Lung (tissue), 12 donors: ENCODE data around the gene OPA1. TPM values are rescaled to one million over a fixed set of nuclear protein-coding genes. Genes with fewer than 3 reads are reported as not detected.

ENCODE experiments used
- ATAC-seq: fragments of 200-7000 bp; cut with Tn5 transposase; one replicate; pipeline ENCODE4 v1.9.1; 2020; ENCODE audit warnings: moderate number of reproducible peaks; ENCODE audit not compliant: insufficient read depth, low FRiP score
- DNase-seq, 3 donors: peaks; one replicate each; pipeline ENCODE4 v3.0.0-alpha.2; 2013 to 2017
- H3K27ac ChIP-seq, 2 donors: one replicate each; pipeline ENCODE4 v1.5.1; 2013; ENCODE audit warnings: mild to moderate bottlenecking in 2 of 2, moderate library complexity in 2 of 2, control low read depth in 1 of 2, inconsistent platforms in 1 of 2, low read depth in 1 of 2, low read length in 1 of 2
- H3K27me3 ChIP-seq, 3 donors: one replicate each; pipeline ENCODE4 v1.5.1; 2013; ENCODE audit warnings: low read length in 2 of 3; ENCODE audit not compliant: control insufficient read depth in 3 of 3, insufficient read depth in 3 of 3
- H3K36me3 ChIP-seq, 4 donors: one replicate each; pipeline ENCODE4 v1.5.1; 2013; ENCODE audit warnings: low read length in 4 of 4, mild to moderate bottlenecking in 1 of 4, moderate library complexity in 1 of 4; ENCODE audit not compliant: control insufficient read depth in 4 of 4, insufficient read depth in 4 of 4
- H3K4me1 ChIP-seq, 5 donors: one replicate each; pipeline ENCODE4 v1.5.1; 2013; ENCODE audit warnings: low read length in 5 of 5, mild to moderate bottlenecking in 2 of 5, moderate library complexity in 1 of 5; ENCODE audit not compliant: control insufficient read depth in 5 of 5, insufficient read depth in 5 of 5
- H3K4me3 ChIP-seq: one replicate; pipeline ENCODE4 v1.5.1; 2013; ENCODE audit warnings: mild to moderate bottlenecking, control low read depth, moderate library complexity
- H3K9ac ChIP-seq, 2 donors: one replicate each; pipeline ENCODE4 v1.5.1; 2013; ENCODE audit warnings: low read length in 2 of 2, control low read depth in 1 of 2; ENCODE audit not compliant: insufficient read depth in 1 of 2
- H3K9me3 ChIP-seq, 4 donors: one replicate each; pipeline ENCODE4 v1.5.1; 2013; ENCODE audit warnings: low read length in 3 of 4, mild to moderate bottlenecking in 1 of 4, moderate library complexity in 1 of 4; ENCODE audit not compliant: control insufficient read depth in 4 of 4, insufficient read depth in 3 of 4
- WGBS, 2 donors: extraction: QIAGEN DNeasy Blood & Tissue Kit; methylation state at CpG; one replicate each; pipeline ENCODE4 v1.1.7; 2013; 5-methylcytosine and 5-hydroxymethylcytosine counted together
- polyA plus RNA-seq, 2 donors: library from polyadenylated mRNA; stranded (reverse); fragments of 200-250 nt; gene quantifications; one replicate each; pipeline ENCODE4 v1.2.1, GENCODE V29; 2013
- total RNA-seq, 2 donors: library from RNA; depleted of rRNA in 1 of 2; stranded (reverse); fragments of >200 nt in 1 of 2; gene quantifications; one replicate each; pipeline ENCODE4 v1.2.1, GENCODE V29; 2014 to 2021
- TF ChIP-seq, protein P1 (sequence below): IDR thresholded peaks from 2 replicates; pipeline ENCODE4 v1.5.1; 2012; ENCODE audit warnings: mild to moderate bottlenecking; ENCODE audit errors: control extremely low read depth, extremely low read depth
- donor health status: control.
- donor health status: control.
- donor health status: Bipolar disorder and iron deficiency.
- donor health status: healthy.
- donor health status: DM: yes; HTN: yes; CAD: no.

Gene OPA1
- total and polyA plus RNA-seq, 4 donors = 8.8 to 54.2 (median 29.0) TPM

- Histone ChIP-seq H3K4me3 (no peak overlapping the region), H3K27ac (peak overlapping the region in 1 of 2 donors; percentile 24), H3K27me3 (no peaks in the 10 kb centered on the region), H3K9me3 (no peaks in the 10 kb centered on the region), H3K9ac (no peak overlapping the region), H3K4me1 (peaks cover 0 to 6% (median 0%) of the 10 kb centered on the region in 5 donors), H3K36me3 (no peaks in the 10 kb centered on the region)
- TF ChIP-seq, protein P1, sequence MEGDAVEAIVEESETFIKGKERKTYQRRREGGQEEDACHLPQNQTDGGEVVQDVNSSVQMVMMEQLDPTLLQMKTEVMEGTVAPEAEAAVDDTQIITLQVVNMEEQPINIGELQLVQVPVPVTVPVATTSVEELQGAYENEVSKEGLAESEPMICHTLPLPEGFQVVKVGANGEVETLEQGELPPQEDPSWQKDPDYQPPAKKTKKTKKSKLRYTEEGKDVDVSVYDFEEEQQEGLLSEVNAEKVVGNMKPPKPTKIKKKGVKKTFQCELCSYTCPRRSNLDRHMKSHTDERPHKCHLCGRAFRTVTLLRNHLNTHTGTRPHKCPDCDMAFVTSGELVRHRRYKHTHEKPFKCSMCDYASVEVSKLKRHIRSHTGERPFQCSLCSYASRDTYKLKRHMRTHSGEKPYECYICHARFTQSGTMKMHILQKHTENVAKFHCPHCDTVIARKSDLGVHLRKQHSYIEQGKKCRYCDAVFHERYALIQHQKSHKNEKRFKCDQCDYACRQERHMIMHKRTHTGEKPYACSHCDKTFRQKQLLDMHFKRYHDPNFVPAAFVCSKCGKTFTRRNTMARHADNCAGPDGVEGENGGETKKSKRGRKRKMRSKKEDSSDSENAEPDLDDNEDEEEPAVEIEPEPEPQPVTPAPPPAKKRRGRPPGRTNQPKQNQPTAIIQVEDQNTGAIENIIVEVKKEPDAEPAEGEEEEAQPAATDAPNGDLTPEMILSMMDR = no peak
- DNase-seq (no peak), ATAC-seq (no peak)
- 55 to 81% methylated on average over 4 of the region's 4 CpGs for WGBS, 2 donors
Observed at GRCh38 chr3:193560870-193561269, 32.1 kb upstream of the OPA1 start.

DNA sequence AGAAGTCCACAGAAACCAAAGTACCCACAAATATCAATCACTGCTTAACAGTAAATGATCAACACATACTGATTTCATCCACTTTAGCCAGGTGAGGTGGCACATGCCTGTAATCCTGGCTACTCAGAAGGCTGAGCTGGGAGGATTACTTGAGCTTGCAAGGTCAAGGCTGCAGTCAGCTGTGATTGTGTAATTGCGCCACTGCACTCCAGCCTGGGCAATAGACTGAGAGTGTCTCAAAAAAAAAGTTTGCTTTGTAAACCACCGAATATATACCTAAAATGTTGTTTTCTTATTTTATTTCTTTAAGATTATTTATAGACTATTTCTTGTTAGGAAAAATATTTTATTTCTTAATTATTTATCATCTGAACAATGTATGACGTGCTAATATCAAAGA lies 29.6 kb upstream of the OPA1 start:
- DNase-seq = no peak
- 75 to 93% methylated on average over 3 of the region's 3 CpGs for WGBS, 2 donors
- Histone ChIP-seq H3K27me3 (no peaks in the 10 kb centered on the region), H3K36me3 (no peaks in the 10 kb centered on the region), H3K4me3 (no peak overlapping the region), H3K9ac (no peak overlapping the region), H3K4me1 (no peaks in the 10 kb centered on the region), H3K9me3 (no peaks in the 10 kb centered on the region), H3K27ac (no peak overlapping the region)
- ATAC-seq = peak; percentile 38
- TF ChIP-seq, protein P1 = no peak

GRCh38 chr3:193564012-193564411 lies 29.0 kb upstream of the OPA1 start:
- Histone ChIP-seq H3K4me3 (no peak overlapping the region), H3K9me3 (no peaks in the 10 kb centered on the region), H3K27ac (no peak overlapping the region), H3K4me1 (no peaks in the 10 kb centered on the region), H3K27me3 (no peaks in the 10 kb centered on the region), H3K36me3 (no peaks in the 10 kb centered on the region), H3K9ac (no peak overlapping the region)
- DNase-seq (no peak), ATAC-seq (peak; percentile 73)
- TF ChIP-seq, protein P1 = no peak
- WGBS, 2 donors = 58 to 64% methylated on average over 1 of the region's 1 CpG

- H3K9me3 ChIP-seq = no peaks in the 10 kb centered on the region
- H3K36me3 ChIP-seq = no peaks in the 10 kb centered on the region
- 92 to 93% methylated on average over 2 of the region's 2 CpGs for WGBS, 2 donors
- H3K9ac ChIP-seq = no peak overlapping the region
- no peaks in the 10 kb centered on the region for H3K4me1 ChIP-seq
- DNase-seq (no peak), ATAC-seq (no peak)
- no peak overlapping the region for H3K4me3 ChIP-seq
- no peaks in the 10 kb centered on the region for H3K27me3 ChIP-seq
- TF ChIP-seq, protein P1 = no peak
- no peak overlapping the region for H3K27ac ChIP-seq
Observed at GRCh38 chr3:193569119-193569518, 23.9 kb upstream of the OPA1 start.
